IPS DF 6.9 (cell line): ENCODE results near the gene RNF213.
"Not testable (repeated sequence)": the region's sequence is repeated elsewhere in the genome, so short reads cannot be mapped to it uniquely, and the experiment has no call there.

Experiments
- DNase-seq: peaks from one replicate; pipeline ENCODE4 v3.0.0-alpha.2; 2013; ENCODE audit warnings: low read depth, low spot score
- H3K27ac ChIP-seq: one replicate; pipeline ENCODE4 v1.5.1; 2013; ENCODE audit warnings: low read length, control low read depth
- H3K27me3 ChIP-seq: 2 replicates; pipeline ENCODE4 v1.6.1; 2013; ENCODE audit warnings: mild to moderate bottlenecking, low read length; ENCODE audit not compliant: control insufficient read depth, insufficient read depth
- H3K36me3 ChIP-seq: 2 replicates; pipeline ENCODE4 v1.6.1; 2013; ENCODE audit warnings: low read length; ENCODE audit not compliant: control insufficient read depth, insufficient read depth
- H3K4me1 ChIP-seq: 2 replicates; pipeline ENCODE4 v1.6.1; 2013; ENCODE audit warnings: low read length; ENCODE audit not compliant: control insufficient read depth, insufficient read depth
- H3K4me3 ChIP-seq: 2 replicates; pipeline ENCODE4 v1.5.1; 2013; ENCODE audit warnings: mild to moderate bottlenecking, low read length
- H3K9me3 ChIP-seq: 2 replicates; pipeline ENCODE4 v1.6.1; 2013; ENCODE audit warnings: low read length, inconsistent platforms; ENCODE audit not compliant: control insufficient read depth, insufficient read depth
- WGBS: extraction: QIAGEN DNeasy Blood & Tissue Kit; methylation state at CpG from one replicate; pipeline ENCODE4 v1.1.7; 2013; ENCODE audit warnings: mixed read lengths, missing lambda C conversion rate; ENCODE audit not compliant: insufficient read length, insufficient coverage; 5-methylcytosine and 5-hydroxymethylcytosine counted together

RNF213 gene

GRCh38 chr17:80292521-80292971 lies 31.9 kb downstream of the RNF213 start:
- no peak overlapping the region for H3K27ac ChIP-seq
- H3K36me3 ChIP-seq, result peaks cover 44% of the 10 kb centered on the region
- DNase-seq, result no peak
- no peaks in the 10 kb centered on the region; the same call in 1 of the 2 replicates for H3K4me1 ChIP-seq
- no peaks in the 10 kb centered on the region for H3K27me3 ChIP-seq
- H3K9me3 ChIP-seq, result no peaks in the 10 kb centered on the region
- H3K4me3 ChIP-seq, result no peak overlapping the region
- no CpG with 5 or more reads among the region's 10 CpGs for WGBS

- H3K4me1 ChIP-seq, result no peaks in the 10 kb centered on the region
- H3K9me3 ChIP-seq, result no peaks in the 10 kb centered on the region
- H3K27ac ChIP-seq, result no peak overlapping the region
- H3K4me3 ChIP-seq, result no peak overlapping the region
- peaks cover 31% of the 10 kb centered on the region for H3K36me3 ChIP-seq
- no CpG with 5 or more reads among the region's 7 CpGs for WGBS
- no peaks in the 10 kb centered on the region for H3K27me3 ChIP-seq
- DNase-seq, result no peak
These were observed 33.6 kb downstream of the RNF213 start for GRCh38 chr17:80294210-80294609.

GRCh38 chr17:80294653-80295052 lies 34.0 kb downstream of the RNF213 start:
- no peak for DNase-seq
- Histone ChIP-seq H3K4me3 (no peak overlapping the region), H3K27me3 (no peaks in the 10 kb centered on the region), H3K27ac (no peak overlapping the region), H3K36me3 (peaks cover 31% of the 10 kb centered on the region), H3K4me1 (no peaks in the 10 kb centered on the region), H3K9me3 (no peaks in the 10 kb centered on the region)
- WGBS, result no CpG with 5 or more reads among the region's 6 CpGs

- no peaks in the 10 kb centered on the region for H3K27me3 ChIP-seq
- H3K27ac ChIP-seq, result no peak overlapping the region
- H3K36me3 ChIP-seq, result peaks cover 29% of the 10 kb centered on the region
- no CpG with 5 or more reads among the region's 5 CpGs for WGBS
- DNase-seq, result no peak
- H3K4me3 ChIP-seq, result no peak overlapping the region
- H3K9me3 ChIP-seq, result no peaks in the 10 kb centered on the region
- no peaks in the 10 kb centered on the region for H3K4me1 ChIP-seq
These were observed 34.5 kb downstream of the RNF213 start for GRCh38 chr17:80295146-80295545.

- Histone ChIP-seq H3K9me3 (no peaks in the 10 kb centered on the region), H3K27me3 (no peaks in the 10 kb centered on the region), H3K4me3 (no peak overlapping the region), H3K4me1 (no peaks in the 10 kb centered on the region), H3K27ac (no peak overlapping the region), H3K36me3 (peaks cover 28% of the 10 kb centered on the region)
- whole genome bisulfite sequencing, result no CpG with 5 or more reads among the region's 6 CpGs
- DNase-seq, result no peak
These were observed 34.9 kb downstream of the RNF213 start for GRCh38 chr17:80295559-80295958.

GRCh38 chr17:80296221-80296620 lies 35.6 kb downstream of the RNF213 start:
- Histone ChIP-seq H3K4me1 (no peaks in the 10 kb centered on the region), H3K36me3 (peaks cover 28% of the 10 kb centered on the region), H3K9me3 (no peaks in the 10 kb centered on the region), H3K27me3 (no peaks in the 10 kb centered on the region), H3K27ac (no peak overlapping the region), H3K4me3 (no peak overlapping the region)
- DNase-seq, result no peak
- no CpG with 5 or more reads among the region's 14 CpGs for WGBS

- no peaks in the 10 kb centered on the region for H3K4me1 ChIP-seq
- no peak overlapping the region for H3K4me3 ChIP-seq
- H3K9me3 ChIP-seq, result no peaks in the 10 kb centered on the region
- WGBS, result no CpG with 5 or more reads among the region's 19 CpGs
- no peak for DNase-seq
- no peak overlapping the region for H3K27ac ChIP-seq
- H3K36me3 ChIP-seq, result peaks cover 25% of the 10 kb centered on the region
- H3K27me3 ChIP-seq, result no peaks in the 10 kb centered on the region
These were observed 37.4 kb downstream of the RNF213 start for GRCh38 chr17:80297996-80298560.

- no CpG with 5 or more reads among the region's 4 CpGs for WGBS
- H3K4me1 ChIP-seq, DNase-seq, H3K4me3 ChIP-seq, H3K27ac ChIP-seq, H3K27me3 ChIP-seq, H3K9me3 ChIP-seq: not testable (repeated sequence)
- peaks cover 19% of the 10 kb centered on the region; the same call in 1 of the 2 replicates for H3K36me3 ChIP-seq
These were observed 38.9 kb downstream of the RNF213 start for GRCh38 chr17:80299350-80300100.

GRCh38 chr17:80300756-80301155 lies 40.1 kb downstream of the RNF213 start:
- not testable (repeated sequence) for H3K4me3 ChIP-seq, H3K4me1 ChIP-seq, H3K27ac ChIP-seq, H3K27me3 ChIP-seq, H3K9me3 ChIP-seq, DNase-seq
- peaks cover 12% of the 10 kb centered on the region; the same call in 1 of the 2 replicates for H3K36me3 ChIP-seq
- no CpG with 5 or more reads among the region's 2 CpGs for WGBS

GRCh38 chr17:80303824-80304223 lies 43.2 kb downstream of the RNF213 start:
- no peaks in the 10 kb centered on the region for H3K27me3 ChIP-seq
- no CpG with 5 or more reads among the region's 3 CpGs for WGBS
- no peak for DNase-seq
- H3K36me3 ChIP-seq, result peaks cover 10% of the 10 kb centered on the region; the same call in 1 of the 2 replicates
- H3K9me3 ChIP-seq, result no peaks in the 10 kb centered on the region
- no peaks in the 10 kb centered on the region for H3K4me1 ChIP-seq
- H3K27ac ChIP-seq, result no peak overlapping the region
- no peak overlapping the region for H3K4me3 ChIP-seq
